ENCODE measurements around the gene DNAL4.
A peak's percentile ranks its signal among the peaks of the same experiment; 100 is the strongest.
"Not testable (repeated sequence)": the region's sequence is repeated elsewhere in the genome, so short reads cannot be mapped to it uniquely, and the experiment has no call there.

The DNAL4 gene

GRCh38 chr22:38826801-38827200, 32.9 kb upstream of the DNAL4 start:
- DNase-seq (ENCODE audit: low read depth) = no peak

- no peak for DNase-seq (ENCODE audit: low read depth)
Observed at GRCh38 chr22:38826386-38826785, 32.4 kb upstream of the DNAL4 start.

GRCh38 chr22:38824585-38824984, 30.6 kb upstream of the DNAL4 start:
- DNase-seq (ENCODE audit: low read depth) = peak; percentile 56

- no peak for DNase-seq (ENCODE audit: low read depth)
Observed at GRCh38 chr22:38823637-38824036, 29.7 kb upstream of the DNAL4 start.

DNA sequence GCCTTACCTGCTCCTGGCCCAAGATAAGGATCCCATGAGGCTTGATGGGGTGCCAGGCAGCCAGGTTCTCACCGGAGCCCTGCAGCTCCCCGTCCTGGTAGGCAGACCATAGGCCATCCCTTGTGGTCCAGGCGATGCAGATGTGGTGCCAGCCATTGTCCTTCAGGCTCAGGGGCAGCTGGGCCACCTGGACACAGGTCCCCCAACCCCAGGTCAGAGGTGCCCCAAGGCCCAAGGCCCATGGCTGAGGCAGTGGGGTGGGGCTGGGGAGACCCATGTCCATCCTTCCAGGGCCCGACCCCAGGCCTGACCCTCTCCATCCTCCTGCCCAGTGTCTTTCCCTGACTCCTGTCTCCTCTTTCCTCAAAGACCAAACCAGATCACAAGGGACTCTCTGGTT, 29.1 kb upstream of the DNAL4 start:
- DNase-seq (ENCODE audit: low read depth) = no peak

- DNase-seq (ENCODE audit: low read depth) = no peak
Observed at GRCh38 chr22:38820020-38820419, 26.1 kb upstream of the DNAL4 start.

GRCh38 chr22:38819387-38819940, 25.5 kb upstream of the DNAL4 start:
- DNase-seq (ENCODE audit: low read depth) = no peak

DNA sequence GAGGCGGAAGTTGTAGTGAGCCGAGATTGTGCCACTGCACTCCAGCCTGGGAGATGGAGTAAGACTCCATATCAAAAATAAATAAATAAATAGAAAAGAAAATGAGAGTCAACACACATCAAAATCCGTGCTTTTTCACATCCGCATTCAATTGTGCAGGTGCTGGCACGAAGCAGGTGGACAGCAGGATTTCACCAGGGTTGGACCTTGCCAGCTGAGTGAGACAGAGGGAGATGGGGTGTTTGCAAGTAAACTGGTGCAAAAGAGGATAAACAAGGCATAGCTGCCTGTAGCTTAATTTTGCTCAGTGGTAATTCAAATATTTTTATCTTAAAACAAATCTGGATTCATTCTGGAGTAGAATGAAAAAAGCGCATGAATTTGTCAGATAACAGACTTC, 23.3 kb upstream of the DNAL4 start:
- no peak for DNase-seq (ENCODE audit: low read depth)

- no peak for DNase-seq (ENCODE audit: low read depth)
Observed at GRCh38 chr22:38815842-38816241, 21.9 kb upstream of the DNAL4 start.

- DNase-seq (ENCODE audit: low read depth) = no peak
Observed at GRCh38 chr22:38811241-38811640, 17.3 kb upstream of the DNAL4 start.

DNA sequence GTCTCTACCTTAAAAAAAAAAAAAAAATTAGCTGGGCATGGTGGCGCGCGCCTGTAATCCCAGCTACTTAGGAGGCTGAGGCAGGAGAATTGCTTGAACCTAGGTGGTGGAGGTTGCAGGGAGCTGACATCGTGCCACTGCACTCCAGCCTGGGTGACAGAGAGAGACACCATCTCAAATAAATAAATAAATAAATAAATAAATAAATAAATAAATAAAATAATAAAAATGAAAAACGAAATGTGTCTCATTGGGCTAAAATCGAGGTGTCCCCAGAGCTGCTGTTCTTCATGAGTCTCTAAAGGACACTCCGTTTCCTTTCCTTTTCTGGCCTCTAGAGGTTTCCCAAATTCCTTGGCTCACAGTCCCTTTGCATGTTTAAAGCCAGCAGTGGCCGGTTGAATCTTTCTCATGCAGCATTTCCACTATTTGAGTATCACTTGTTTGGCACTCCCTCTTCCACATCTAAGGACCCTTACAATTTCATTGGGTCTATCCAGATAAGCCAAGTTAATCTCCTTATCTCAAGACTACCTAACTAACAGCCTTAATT, 11.2 kb upstream of the DNAL4 start:
- not testable (repeated sequence) for DNase-seq (ENCODE audit: low read depth)

GRCh38 chr22:38802671-38803121, 8.8 kb upstream of the DNAL4 start:
- DNase-seq (ENCODE audit: low read depth) = peak; percentile 97

DNA sequence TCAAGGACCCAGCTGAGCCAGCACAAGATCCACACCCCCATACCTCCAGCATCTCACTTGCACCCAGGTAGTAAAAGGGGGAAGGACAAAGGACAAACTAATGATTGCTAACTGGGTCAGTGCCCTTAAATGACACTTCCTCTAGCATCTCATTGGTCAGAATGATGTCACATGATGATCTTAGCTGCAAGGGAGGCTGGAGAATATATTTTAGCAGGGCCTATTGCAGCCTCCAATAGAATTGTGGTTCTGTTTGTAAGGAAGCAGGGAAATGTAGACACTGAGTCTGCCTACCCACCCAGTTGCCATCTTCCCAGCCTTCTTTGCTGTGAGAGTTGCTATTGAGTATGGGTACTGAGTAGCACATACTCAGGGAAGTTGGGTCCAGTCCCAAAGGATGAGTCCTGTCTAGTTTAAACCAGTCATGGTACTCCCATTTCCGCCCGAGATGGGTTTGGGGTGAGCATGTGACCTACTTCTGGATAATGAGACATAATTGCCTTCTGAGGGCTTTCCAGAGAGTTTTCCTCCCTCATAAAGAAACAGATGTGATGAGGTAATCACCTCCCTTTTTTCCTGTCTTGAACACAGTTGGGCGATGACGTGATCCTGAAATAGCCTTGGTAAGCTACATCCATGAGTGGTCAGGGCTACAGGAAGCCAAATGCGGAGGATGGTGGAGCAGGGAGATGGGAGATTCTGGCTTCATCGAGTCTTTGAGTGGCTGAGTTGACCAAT, 5.5 kb upstream of the DNAL4 start:
- DNase-seq (ENCODE audit: low read depth) = peak; percentile 86

GRCh38 chr22:38798496-38798895, 4.6 kb upstream of the DNAL4 start:
- DNase-seq (ENCODE audit: low read depth) = no peak

DNA sequence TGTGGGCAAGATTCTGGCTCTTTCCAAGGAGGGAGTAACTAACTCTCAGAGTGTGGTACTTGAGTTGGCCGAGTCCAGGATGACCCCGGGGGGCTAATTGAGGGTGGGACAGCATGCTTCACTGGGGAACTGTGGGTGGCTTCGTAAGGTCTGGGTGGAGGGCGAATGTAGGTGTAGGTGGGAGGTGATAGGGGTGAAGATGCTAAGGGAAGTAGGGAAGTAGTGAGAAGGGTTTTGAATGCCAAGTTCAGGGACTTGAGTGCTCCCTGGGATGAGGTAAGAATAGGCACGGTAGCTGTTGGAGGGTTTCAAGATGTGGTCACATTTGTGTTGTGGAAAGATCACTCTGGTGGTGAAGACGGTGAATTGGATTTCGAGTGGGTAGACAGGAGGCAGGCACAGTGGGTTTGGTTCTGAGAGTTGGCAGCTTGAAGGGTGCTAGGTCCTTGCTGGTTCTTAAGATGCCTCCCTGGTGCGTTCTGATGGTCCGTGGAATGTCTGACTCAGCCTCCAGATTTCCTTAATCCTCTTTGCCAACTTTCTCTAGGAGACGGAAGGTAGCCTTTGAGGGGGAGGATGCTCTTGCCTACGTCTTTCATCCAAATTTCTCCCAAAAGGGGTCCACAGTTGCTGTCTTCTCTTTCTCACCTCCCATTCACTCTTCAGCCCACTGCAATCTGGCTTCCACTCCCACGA, 2.5 kb upstream of the DNAL4 start:
- DNase-seq (ENCODE audit: low read depth) = no peak

GRCh38 chr22:38795569-38795968, 1.6 kb upstream of the DNAL4 start:
- no peak for DNase-seq (ENCODE audit: low read depth)

DNA sequence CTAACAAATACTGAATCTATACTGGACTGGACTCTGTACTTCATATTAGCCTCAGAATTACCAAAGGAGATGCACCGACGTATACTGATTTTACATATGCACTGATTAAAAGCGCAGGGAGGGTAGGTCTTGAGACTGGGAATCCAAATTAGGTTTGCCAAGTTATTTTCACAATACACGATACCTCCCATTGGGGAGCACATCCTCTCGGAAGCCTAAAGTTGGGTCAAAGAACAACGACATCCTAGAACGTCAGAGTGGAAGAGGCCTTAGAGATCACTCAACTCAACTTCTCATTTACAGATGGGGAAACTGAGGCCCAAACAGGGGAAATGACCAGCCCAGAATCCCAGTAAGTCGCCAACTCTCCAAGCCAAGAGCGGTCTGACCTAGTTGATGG, 626 bp downstream of the DNAL4 start:
- DNase-seq (ENCODE audit: low read depth) = no peak

DNA sequence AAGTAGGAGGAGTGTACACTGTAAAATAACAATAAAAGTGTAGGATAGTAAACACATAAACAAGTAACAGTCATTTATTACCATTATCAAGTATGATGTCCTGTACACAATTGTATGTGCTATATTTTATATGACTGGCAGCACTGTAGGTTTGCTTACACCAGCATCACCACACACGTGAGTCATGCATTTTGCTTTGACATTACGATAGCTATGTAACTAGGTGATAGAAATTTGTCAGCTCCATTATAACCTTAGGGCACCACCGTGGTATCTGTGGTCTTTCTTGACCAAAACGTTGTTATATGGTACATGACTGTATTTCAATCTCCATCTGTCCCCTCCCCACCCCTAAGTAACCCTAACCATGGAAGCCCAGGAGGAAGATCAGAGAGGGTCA, 1.1 kb downstream of the DNAL4 start:
- no peak for DNase-seq (ENCODE audit: low read depth)

- no peak for DNase-seq (ENCODE audit: low read depth)
Observed at GRCh38 chr22:38789606-38790005, 4.3 kb downstream of the DNAL4 start.

GRCh38 chr22:38788846-38789245, 5.1 kb downstream of the DNAL4 start:
- DNase-seq (ENCODE audit: low read depth) = no peak

DNA sequence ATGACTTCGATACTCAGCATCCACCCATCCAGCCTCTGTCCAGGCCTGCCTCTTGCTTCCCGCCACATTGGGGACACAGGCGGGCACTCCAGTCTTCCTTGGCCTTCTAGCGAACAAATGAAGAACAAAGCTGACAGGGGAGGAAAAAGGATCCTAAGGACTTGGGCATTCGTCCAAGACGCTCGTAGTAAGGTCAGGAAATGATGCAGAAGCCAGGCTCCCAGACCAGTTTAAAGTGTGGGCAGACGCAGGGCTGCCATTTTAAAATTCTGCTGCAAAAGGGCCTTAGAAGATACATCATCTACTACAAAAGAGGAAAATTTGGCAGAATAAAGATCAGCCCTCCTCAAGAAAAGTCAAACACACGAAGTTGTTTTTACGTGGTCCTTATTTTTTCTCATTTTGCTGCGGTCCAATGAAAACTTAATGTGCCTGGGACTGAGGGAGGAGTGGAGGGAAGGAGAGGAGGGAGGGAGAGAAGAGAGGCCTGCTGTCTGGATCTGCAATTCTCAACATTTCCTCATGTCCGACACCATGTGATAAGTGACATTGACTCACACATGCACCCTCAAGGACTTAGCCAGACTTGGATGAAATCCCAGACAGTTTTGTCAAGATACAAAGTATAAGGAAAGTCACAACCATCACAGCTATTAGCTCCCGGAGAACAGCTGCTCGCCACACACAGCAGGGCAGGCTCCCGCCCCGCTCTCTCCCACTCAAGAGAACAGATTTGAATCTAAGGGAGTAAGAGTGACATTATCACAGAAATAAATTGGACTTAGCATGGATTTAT, 5.7 kb downstream of the DNAL4 start:
- DNase-seq (ENCODE audit: low read depth) = peak; percentile 93

DNA sequence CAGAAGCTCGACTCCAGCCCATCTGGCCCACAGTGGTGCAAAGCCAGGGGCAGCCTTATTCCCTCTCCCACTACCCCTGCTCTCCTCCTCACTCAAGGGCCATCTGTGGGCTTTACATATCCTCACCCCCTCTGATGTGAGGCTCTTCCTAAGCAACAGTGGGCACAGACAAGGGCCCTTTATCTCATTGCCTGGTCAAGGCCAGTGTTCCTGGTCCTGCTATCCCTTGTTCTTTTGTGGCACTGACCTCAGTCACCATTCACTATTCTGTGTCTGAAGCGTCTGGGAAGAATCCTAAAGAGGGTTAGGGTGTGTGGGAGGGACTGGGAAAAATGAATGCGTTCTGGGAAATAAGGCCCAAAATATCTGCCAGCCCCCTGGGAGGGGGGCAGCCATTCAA, 7.3 kb downstream of the DNAL4 start:
- DNase-seq (ENCODE audit: low read depth) = no peak

Data from GM04504 (cell line).